ENCODE measurements around the gene CSRNP2. TPM values are rescaled to one million over a fixed set of nuclear protein-coding genes. Genes with fewer than 3 reads are reported as not detected.

The CSRNP2 gene
- total RNA-seq, 4 donors from 2014 or later: 22.6 to 36.2 (median 31.1) TPM

- Histone ChIP-seq H3K27me3 (no peaks in the 10 kb centered on the region), H3K4me1 (no peaks in the 10 kb centered on the region), H3K9me3 (no peaks in the 10 kb centered on the region), H3K27ac (no peak overlapping the region), H3K36me3 (peaks cover 2 to 100% (median 27%) of the 10 kb centered on the region in 3 donors), H3K4me3 (no peak overlapping the region)
- no peak for DNase-seq (ENCODE audit: low spot score in 2 of 2)
- 71 to 75% methylated on average over 9 of the region's 9 CpGs for WGBS, 2 donors
- TF ChIP-seq EP300 (IDR thresholded peaks at IDR 0.05) (no peak), POLR2A (IDR thresholded peaks at IDR 0.05) (no peak)
- TF ChIP-seq, protein P1, sequence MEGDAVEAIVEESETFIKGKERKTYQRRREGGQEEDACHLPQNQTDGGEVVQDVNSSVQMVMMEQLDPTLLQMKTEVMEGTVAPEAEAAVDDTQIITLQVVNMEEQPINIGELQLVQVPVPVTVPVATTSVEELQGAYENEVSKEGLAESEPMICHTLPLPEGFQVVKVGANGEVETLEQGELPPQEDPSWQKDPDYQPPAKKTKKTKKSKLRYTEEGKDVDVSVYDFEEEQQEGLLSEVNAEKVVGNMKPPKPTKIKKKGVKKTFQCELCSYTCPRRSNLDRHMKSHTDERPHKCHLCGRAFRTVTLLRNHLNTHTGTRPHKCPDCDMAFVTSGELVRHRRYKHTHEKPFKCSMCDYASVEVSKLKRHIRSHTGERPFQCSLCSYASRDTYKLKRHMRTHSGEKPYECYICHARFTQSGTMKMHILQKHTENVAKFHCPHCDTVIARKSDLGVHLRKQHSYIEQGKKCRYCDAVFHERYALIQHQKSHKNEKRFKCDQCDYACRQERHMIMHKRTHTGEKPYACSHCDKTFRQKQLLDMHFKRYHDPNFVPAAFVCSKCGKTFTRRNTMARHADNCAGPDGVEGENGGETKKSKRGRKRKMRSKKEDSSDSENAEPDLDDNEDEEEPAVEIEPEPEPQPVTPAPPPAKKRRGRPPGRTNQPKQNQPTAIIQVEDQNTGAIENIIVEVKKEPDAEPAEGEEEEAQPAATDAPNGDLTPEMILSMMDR (IDR thresholded peaks at IDR 0.05): no peak
These were observed 20.6 kb downstream of the CSRNP2 start for GRCh38 chr12:51062631-51063397.

DNA sequence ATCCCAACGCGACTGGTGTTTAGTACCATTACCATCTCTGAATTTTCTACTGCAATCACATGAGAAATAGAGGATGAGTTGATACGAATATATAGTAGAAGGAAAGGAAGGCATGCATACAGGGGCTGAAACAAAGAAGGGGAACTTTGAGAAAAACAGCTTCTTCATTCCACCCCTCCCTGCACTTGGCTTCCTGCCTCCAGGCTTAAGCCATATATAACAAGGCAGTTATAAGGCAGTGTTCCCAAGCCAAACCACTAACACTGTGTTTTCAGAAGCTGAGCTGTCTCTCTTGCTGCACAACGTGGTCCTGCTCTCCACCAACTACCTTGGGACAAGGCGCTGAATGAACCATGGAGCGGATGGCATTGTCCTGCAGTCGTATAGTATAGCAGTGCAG is 24.3 kb downstream of the CSRNP2 start:
- Histone ChIP-seq H3K4me1 (no peaks in the 10 kb centered on the region), H3K27ac (no peak overlapping the region), H3K36me3 (peaks cover 4 to 100% (median 24%) of the 10 kb centered on the region in 3 donors), H3K4me3 (no peak overlapping the region), H3K27me3 (no peaks in the 10 kb centered on the region), H3K9me3 (no peaks in the 10 kb centered on the region)
- 71 to 72% methylated on average over 7 of the region's 7 CpGs for WGBS, 2 donors
- no peak for DNase-seq (ENCODE audit: low spot score in 2 of 2)
- TF ChIP-seq, protein P1 (IDR thresholded peaks at IDR 0.05): no peak
- TF ChIP-seq POLR2A (IDR thresholded peaks at IDR 0.05) (no peak), EP300 (IDR thresholded peaks at IDR 0.05) (no peak)

GRCh38 chr12:51056242-51056641 is 27.2 kb downstream of the CSRNP2 start:
- Histone ChIP-seq H3K9me3 (no peaks in the 10 kb centered on the region), H3K27ac (no peak overlapping the region), H3K4me1 (no peaks in the 10 kb centered on the region), H3K4me3 (no peak overlapping the region), H3K27me3 (no peaks in the 10 kb centered on the region), H3K36me3 (peaks cover 4 to 100% (median 24%) of the 10 kb centered on the region in 3 donors)
- 75 to 84% methylated on average over 5 of the region's 5 CpGs for WGBS, 2 donors
- TF ChIP-seq POLR2A (IDR thresholded peaks at IDR 0.05): no peak
- TF ChIP-seq EP300 (IDR thresholded peaks at IDR 0.05): no peak
- TF ChIP-seq, protein P1 (IDR thresholded peaks at IDR 0.05): no peak
- no peak for DNase-seq (ENCODE audit: low spot score in 2 of 2)

GRCh38 chr12:51055060-51055459 is 28.3 kb downstream of the CSRNP2 start:
- 84 to 95% methylated on average over 2 of the region's 2 CpGs for WGBS, 2 donors
- no peak overlapping the region for H3K4me3 ChIP-seq
- peaks cover 0 to under 1% (median 0%) of the 10 kb centered on the region in 4 donors for H3K4me1 ChIP-seq
- no peak for DNase-seq (ENCODE audit: low spot score in 2 of 2)
- H3K36me3 ChIP-seq: peaks cover 4 to 97% (median 24%) of the 10 kb centered on the region in 3 donors
- no peak overlapping the region for H3K27ac ChIP-seq
- no peaks in the 10 kb centered on the region for H3K9me3 ChIP-seq
- no peak for TF ChIP-seq POLR2A (IDR thresholded peaks at IDR 0.05)
- TF ChIP-seq, protein P1 (IDR thresholded peaks at IDR 0.05): no peak
- no peak for TF ChIP-seq EP300 (IDR thresholded peaks at IDR 0.05)
- no peaks in the 10 kb centered on the region for H3K27me3 ChIP-seq

- Histone ChIP-seq H3K4me3 (no peak overlapping the region), H3K4me1 (peaks cover 4 to 23% (median 19%) of the 10 kb centered on the region in 4 donors), H3K27ac (no peak overlapping the region), H3K27me3 (no peaks in the 10 kb centered on the region), H3K9me3 (no peaks in the 10 kb centered on the region), H3K36me3 (peaks cover 2 to 65% (median 5%) of the 10 kb centered on the region in 3 donors)
- no peak for DNase-seq (ENCODE audit: low spot score in 2 of 2)
- WGBS, 2 donors: 67 to 69% methylated on average over 4 of the region's 4 CpGs
- no peak for TF ChIP-seq EP300 (IDR thresholded peaks at IDR 0.05)
- TF ChIP-seq POLR2A (IDR thresholded peaks at IDR 0.05): no peak
- TF ChIP-seq, protein P1 (IDR thresholded peaks at IDR 0.05): no peak
These were observed 31.6 kb downstream of the CSRNP2 start for GRCh38 chr12:51051787-51052186.

All from tibial nerve (tissue), 4 donors.